Liver (tissue), 9 donors: ENCODE results near the gene SUCO. TPM values are rescaled to one million over a fixed set of nuclear protein-coding genes. Genes with fewer than 3 reads are reported as not detected.

ENCODE experiments used
- DNase-seq: peaks from one replicate; pipeline ENCODE4 v3.0.0-alpha.2; 2017; ENCODE audit warnings: low spot score
- H3K27ac ChIP-seq, 2 donors: one replicate each; pipeline ENCODE4 v1.7.0; 2013; ENCODE audit warnings: inconsistent platforms in 2 of 2, low read length in 2 of 2, control low read depth in 1 of 2, low read depth in 1 of 2, mild to moderate bottlenecking in 1 of 2
- H3K27me3 ChIP-seq, 4 donors: one replicate each; pipeline versions ENCODE4 v1.6.1 to v1.7.0; 2013; ENCODE audit warnings: low read length in 3 of 4, inconsistent platforms in 1 of 4, mild to moderate bottlenecking in 1 of 4, moderate library complexity in 1 of 4; ENCODE audit not compliant: control insufficient read depth in 4 of 4, insufficient read depth in 4 of 4
- H3K36me3 ChIP-seq, 4 donors: one replicate each; pipeline versions ENCODE4 v1.6.1 to v1.7.0; 2013; ENCODE audit warnings: low read length in 3 of 4, mild to moderate bottlenecking in 3 of 4, low read depth in 1 of 4, moderate library complexity in 1 of 4; ENCODE audit not compliant: control insufficient read depth in 4 of 4, insufficient read depth in 3 of 4
- H3K4me1 ChIP-seq, 4 donors: one replicate each; pipeline versions ENCODE4 v1.6.1 to v1.7.0; 2013; ENCODE audit warnings: low read length in 3 of 4, mild to moderate bottlenecking in 3 of 4, moderate library complexity in 1 of 4; ENCODE audit not compliant: control insufficient read depth in 4 of 4, insufficient read depth in 4 of 4
- H3K4me3 ChIP-seq, 3 donors: one replicate each; pipeline versions ENCODE4 v1.6.1 to v1.7.0; 2013; ENCODE audit warnings: low read length in 3 of 3, control low read depth in 1 of 3, low read depth in 1 of 3, mild to moderate bottlenecking in 1 of 3
- H3K9ac ChIP-seq, 2 donors: one replicate each; pipeline ENCODE4 v1.7.0; 2013; ENCODE audit warnings: low read length in 2 of 2, mild to moderate bottlenecking in 2 of 2, moderate library complexity in 2 of 2, control low read depth in 1 of 2, low read depth in 1 of 2
- H3K9me3 ChIP-seq, 4 donors: one replicate each; pipeline versions ENCODE4 v1.6.1 to v1.7.0; 2013; ENCODE audit warnings: low read length in 3 of 4; ENCODE audit not compliant: control insufficient read depth in 4 of 4
- EGR1 ChIP-seq, 2 donors: IDR thresholded peaks; 2 replicates each; pipeline ENCODE4 v1.6.1; 2016 to 2018; ENCODE audit warnings: antibody characterized with exemption in 2 of 2, low read depth in 2 of 2
- FOXA1 ChIP-seq: IDR thresholded peaks from 2 replicates; pipeline ENCODE4 v1.6.1; 2016; ENCODE audit warnings: antibody characterized with exemption
- FOXA2 ChIP-seq: IDR thresholded peaks from 2 replicates; pipeline ENCODE4 v1.6.1; 2016; ENCODE audit warnings: antibody characterized with exemption
- GABPA ChIP-seq, 2 donors: IDR thresholded peaks in 1 of 2; conservative IDR thresholded peaks in 1 of 2; 2 replicates each; pipeline ENCODE4 v1.6.1; 2016; ENCODE audit warnings: antibody characterized with exemption in 2 of 2, mild to moderate bottlenecking in 1 of 2, moderate library complexity in 1 of 2
- HNF4A ChIP-seq, 2 donors: conservative IDR thresholded peaks; 2 replicates each; pipeline ENCODE4 v1.6.1; 2016; ENCODE audit warnings: antibody characterized with exemption in 2 of 2, mild to moderate bottlenecking in 2 of 2
- HNF4G ChIP-seq: IDR thresholded peaks from 2 replicates; pipeline ENCODE4 v1.6.1; 2016; ENCODE audit warnings: antibody characterized with exemption
- NR2F2 ChIP-seq: IDR thresholded peaks from 2 replicates; pipeline ENCODE4 v1.6.1; 2016; ENCODE audit warnings: antibody characterized with exemption
- RAD21 ChIP-seq, 2 donors: IDR thresholded peaks; 2 replicates each; pipeline ENCODE4 v1.6.1; 2016; ENCODE audit warnings: antibody characterized with exemption in 2 of 2, mild to moderate bottlenecking in 2 of 2
- RXRA ChIP-seq, 2 donors: IDR thresholded peaks; 2 replicates each; pipeline ENCODE4 v1.6.1; 2017 to 2018; ENCODE audit warnings: antibody characterized with exemption in 2 of 2, mild to moderate bottlenecking in 1 of 2
- SP1 ChIP-seq: IDR thresholded peaks from 2 replicates; pipeline ENCODE4 v1.6.1; 2018; ENCODE audit warnings: antibody characterized with exemption, mild to moderate bottlenecking
- TAF1 ChIP-seq: conservative IDR thresholded peaks from 2 replicates; pipeline ENCODE4 v1.6.1; 2016; ENCODE audit warnings: antibody characterized with exemption, mild to moderate bottlenecking
- YY1 ChIP-seq: IDR thresholded peaks from 2 replicates; pipeline ENCODE4 v1.6.1; 2016; ENCODE audit warnings: antibody characterized with exemption, mild to moderate bottlenecking
- WGBS: extraction: QIAGEN DNeasy Blood & Tissue Kit; methylation state at CpG from one replicate; pipeline ENCODE4 v1.1.7; 2013; 5-methylcytosine and 5-hydroxymethylcytosine counted together
- polyA plus RNA-seq, 2 donors: library from polyadenylated mRNA; stranded (reverse) in 1 of 2; unstranded in 1 of 2; fragments of 200-250 nt in 1 of 2; fragments of >200 nt in 1 of 2; fragmentation: Nextera tagmentation in 1 of 2; extraction: Ambion mirVana in 1 of 2; gene quantifications; one replicate each; pipeline versions ENCODE4 v1.2.1 to v1.2.3, GENCODE V29; 2013 to 2015
- total RNA-seq, 2 donors: library from RNA; depleted of rRNA; stranded (reverse); fragments of >200 nt; gene quantifications; one replicate each; pipeline ENCODE4 v1.2.3, GENCODE V29; 2014
- TF ChIP-seq, protein P1 (sequence below): IDR thresholded peaks from 2 replicates; pipeline ENCODE4 v1.6.1; 2016; ENCODE audit warnings: antibody characterized with exemption, mild to moderate bottlenecking
- TF ChIP-seq, protein P2 (sequence below): IDR thresholded peaks from 2 replicates; pipeline ENCODE4 v1.6.1; 2016; ENCODE audit warnings: antibody characterized with exemption
- TF ChIP-seq, protein P3 (sequence below): IDR thresholded peaks from 2 replicates; pipeline ENCODE4 v1.6.1; 2016; ENCODE audit warnings: antibody characterized with exemption
- TF ChIP-seq, protein P4 (sequence below): fragments of 150-350 bp; IDR thresholded peaks from 2 replicates; pipeline ENCODE4 v1.5.1; 2017; ENCODE audit warnings: improper control_type of control experiment, low read depth, low read length; ENCODE audit not compliant: missing input control
- donor health status: healthy.
- donor health status: healthy.
- donor health status: healthy.
- donor health status: healthy.
- donor health status: healthy.

SUCO gene
- total and polyA plus RNA-seq, 4 donors, result 2.8 to 38.1 (median 8.5) TPM

DNA sequence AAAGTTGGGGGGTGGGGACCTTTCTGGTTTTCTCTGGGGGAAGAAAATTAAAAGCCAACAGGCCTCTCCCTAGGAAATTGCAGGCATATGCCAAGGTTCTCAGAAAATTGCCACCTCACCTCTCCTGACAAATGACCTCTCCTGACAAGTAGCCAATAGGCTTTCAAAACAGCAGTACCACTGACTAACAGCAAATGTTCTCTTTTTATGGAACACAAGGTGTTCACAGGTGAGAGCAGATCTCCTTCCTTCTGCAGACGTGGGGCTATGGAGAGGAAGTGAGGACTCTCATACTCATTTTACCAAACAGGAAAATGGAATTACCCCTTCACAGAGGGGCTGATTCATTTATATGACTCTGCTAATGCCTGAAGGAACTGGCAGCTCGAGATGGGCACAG, 32.7 kb upstream of the SUCO start:
- H3K27me3 ChIP-seq, result no peaks in the 10 kb centered on the region
- H3K9ac ChIP-seq, result no peak overlapping the region
- WGBS, result 73% methylated on average over 2 of the region's 2 CpGs
- no peaks in the 10 kb centered on the region for H3K36me3 ChIP-seq
- no peaks in the 10 kb centered on the region for H3K9me3 ChIP-seq
- H3K4me1 ChIP-seq, result no peaks in the 10 kb centered on the region
- H3K4me3 ChIP-seq, result no peak overlapping the region
- no peak overlapping the region for H3K27ac ChIP-seq
- TF ChIP-seq HNF4G, result no peak
- no peak for DNase-seq

DNA sequence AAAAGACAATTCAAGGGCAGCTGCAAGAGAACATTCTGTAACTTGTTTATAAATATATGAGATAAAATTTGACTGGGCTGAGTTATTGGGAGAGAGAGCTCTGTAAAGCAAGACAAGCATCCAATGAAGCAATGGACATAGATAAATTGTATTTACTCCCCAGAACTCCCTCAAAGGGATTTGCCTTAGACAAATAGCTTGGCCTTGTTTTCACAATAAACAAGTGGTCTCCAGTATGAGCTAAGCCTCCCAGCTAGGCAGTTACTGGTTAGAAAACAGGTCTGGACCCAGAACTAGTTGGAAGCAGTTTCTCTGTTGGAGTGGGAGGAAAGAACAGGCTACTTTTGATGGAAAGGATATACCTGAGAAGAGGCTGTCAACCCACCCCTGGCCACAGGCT, 25.2 kb upstream of the SUCO start:
- Histone ChIP-seq H3K4me1 (no peaks in the 10 kb centered on the region), H3K27me3 (no peaks in the 10 kb centered on the region), H3K4me3 (no peak overlapping the region), H3K36me3 (no peaks in the 10 kb centered on the region), H3K9ac (no peak overlapping the region), H3K27ac (no peak overlapping the region), H3K9me3 (no peaks in the 10 kb centered on the region)
- no peak for DNase-seq
- TF ChIP-seq YY1, result no peak
- TF ChIP-seq HNF4A (conservative IDR thresholded peaks at IDR 0.05), result no peak

DNA sequence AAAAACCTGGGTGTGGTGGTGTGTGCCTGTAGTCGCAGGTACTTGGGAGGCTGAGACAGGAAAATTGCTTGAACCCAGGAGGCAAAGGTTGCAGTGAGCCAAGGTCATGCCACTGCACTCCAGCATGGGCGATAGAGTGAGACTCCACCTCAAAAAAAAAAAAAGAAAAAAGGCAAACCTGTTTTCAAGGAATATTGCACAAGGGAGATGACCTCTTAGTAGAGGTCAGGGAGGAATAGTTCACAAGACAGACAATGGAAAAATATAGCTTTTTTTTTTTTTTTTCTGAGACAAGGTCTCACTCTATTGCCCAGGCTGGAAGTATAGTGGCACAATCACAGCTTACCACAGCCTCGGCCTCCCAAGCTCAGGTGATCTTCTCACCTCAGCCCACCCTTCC, 22.5 kb upstream of the SUCO start:
- H3K27me3 ChIP-seq, result no peaks in the 10 kb centered on the region
- H3K4me1 ChIP-seq, result no peaks in the 10 kb centered on the region
- 92% methylated on average over 3 of the region's 3 CpGs for WGBS
- no peak overlapping the region for H3K27ac ChIP-seq
- peaks cover 0 to 6% (median 2%) of the 10 kb centered on the region in 4 donors for H3K9me3 ChIP-seq
- no peak for DNase-seq
- no peak overlapping the region for H3K4me3 ChIP-seq
- TF ChIP-seq TAF1, result no peak
- TF ChIP-seq, protein P1, sequence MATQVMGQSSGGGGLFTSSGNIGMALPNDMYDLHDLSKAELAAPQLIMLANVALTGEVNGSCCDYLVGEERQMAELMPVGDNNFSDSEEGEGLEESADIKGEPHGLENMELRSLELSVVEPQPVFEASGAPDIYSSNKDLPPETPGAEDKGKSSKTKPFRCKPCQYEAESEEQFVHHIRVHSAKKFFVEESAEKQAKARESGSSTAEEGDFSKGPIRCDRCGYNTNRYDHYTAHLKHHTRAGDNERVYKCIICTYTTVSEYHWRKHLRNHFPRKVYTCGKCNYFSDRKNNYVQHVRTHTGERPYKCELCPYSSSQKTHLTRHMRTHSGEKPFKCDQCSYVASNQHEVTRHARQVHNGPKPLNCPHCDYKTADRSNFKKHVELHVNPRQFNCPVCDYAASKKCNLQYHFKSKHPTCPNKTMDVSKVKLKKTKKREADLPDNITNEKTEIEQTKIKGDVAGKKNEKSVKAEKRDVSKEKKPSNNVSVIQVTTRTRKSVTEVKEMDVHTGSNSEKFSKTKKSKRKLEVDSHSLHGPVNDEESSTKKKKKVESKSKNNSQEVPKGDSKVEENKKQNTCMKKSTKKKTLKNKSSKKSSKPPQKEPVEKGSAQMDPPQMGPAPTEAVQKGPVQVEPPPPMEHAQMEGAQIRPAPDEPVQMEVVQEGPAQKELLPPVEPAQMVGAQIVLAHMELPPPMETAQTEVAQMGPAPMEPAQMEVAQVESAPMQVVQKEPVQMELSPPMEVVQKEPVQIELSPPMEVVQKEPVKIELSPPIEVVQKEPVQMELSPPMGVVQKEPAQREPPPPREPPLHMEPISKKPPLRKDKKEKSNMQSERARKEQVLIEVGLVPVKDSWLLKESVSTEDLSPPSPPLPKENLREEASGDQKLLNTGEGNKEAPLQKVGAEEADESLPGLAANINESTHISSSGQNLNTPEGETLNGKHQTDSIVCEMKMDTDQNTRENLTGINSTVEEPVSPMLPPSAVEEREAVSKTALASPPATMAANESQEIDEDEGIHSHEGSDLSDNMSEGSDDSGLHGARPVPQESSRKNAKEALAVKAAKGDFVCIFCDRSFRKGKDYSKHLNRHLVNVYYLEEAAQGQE, result no peak
- H3K9ac ChIP-seq, result no peak overlapping the region
- H3K36me3 ChIP-seq, result no peaks in the 10 kb centered on the region

DNA sequence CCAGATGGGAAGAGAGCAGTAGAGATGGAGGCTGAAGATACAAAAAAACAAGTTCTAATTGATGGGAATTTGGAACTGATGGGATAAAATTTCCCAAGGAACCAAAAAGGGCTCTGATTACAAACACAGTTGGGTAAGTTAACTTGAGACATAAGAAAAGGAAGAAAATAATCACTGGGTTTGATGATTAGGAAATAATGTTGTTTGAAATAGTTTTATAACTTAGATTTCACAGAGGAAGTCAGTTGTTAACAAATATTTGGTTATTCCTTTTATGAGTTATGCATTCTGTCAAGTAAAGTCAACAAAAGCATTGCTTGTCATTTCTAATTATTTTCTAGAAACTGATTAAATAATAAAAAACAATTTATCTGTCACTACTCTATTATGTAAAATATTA, 20.4 kb upstream of the SUCO start:
- Histone ChIP-seq H3K27ac (no peak overlapping the region), H3K36me3 (no peaks in the 10 kb centered on the region), H3K9me3 (peaks cover 0 to 6% (median 2%) of the 10 kb centered on the region in 4 donors), H3K4me1 (no peaks in the 10 kb centered on the region), H3K4me3 (no peak overlapping the region), H3K9ac (no peak overlapping the region), H3K27me3 (no peaks in the 10 kb centered on the region)
- no peak for DNase-seq
- TF ChIP-seq FOXA1, result no peak
- no peak for TF ChIP-seq NR2F2
- no peak for TF ChIP-seq YY1
- TF ChIP-seq RAD21 (IDR thresholded peaks at IDR 0.05), result no peak
- no peak for TF ChIP-seq GABPA (IDR thresholded peaks at IDR 0.05 in 1 of 2, conservative IDR thresholded peaks at IDR 0.05 in 1 of 2)
- TF ChIP-seq, protein P2, sequence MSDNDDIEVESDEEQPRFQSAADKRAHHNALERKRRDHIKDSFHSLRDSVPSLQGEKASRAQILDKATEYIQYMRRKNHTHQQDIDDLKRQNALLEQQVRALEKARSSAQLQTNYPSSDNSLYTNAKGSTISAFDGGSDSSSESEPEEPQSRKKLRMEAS, result no peak
- TF ChIP-seq RXRA (IDR thresholded peaks at IDR 0.05), result no peak
- no peak for TF ChIP-seq HNF4G
- TF ChIP-seq, protein P3, sequence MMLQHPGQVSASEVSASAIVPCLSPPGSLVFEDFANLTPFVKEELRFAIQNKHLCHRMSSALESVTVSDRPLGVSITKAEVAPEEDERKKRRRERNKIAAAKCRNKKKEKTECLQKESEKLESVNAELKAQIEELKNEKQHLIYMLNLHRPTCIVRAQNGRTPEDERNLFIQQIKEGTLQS, result no peak
- TF ChIP-seq EGR1 (IDR thresholded peaks at IDR 0.05; ENCODE audit: low read depth in 2 of 2), result no peak
- TF ChIP-seq, protein P4, sequence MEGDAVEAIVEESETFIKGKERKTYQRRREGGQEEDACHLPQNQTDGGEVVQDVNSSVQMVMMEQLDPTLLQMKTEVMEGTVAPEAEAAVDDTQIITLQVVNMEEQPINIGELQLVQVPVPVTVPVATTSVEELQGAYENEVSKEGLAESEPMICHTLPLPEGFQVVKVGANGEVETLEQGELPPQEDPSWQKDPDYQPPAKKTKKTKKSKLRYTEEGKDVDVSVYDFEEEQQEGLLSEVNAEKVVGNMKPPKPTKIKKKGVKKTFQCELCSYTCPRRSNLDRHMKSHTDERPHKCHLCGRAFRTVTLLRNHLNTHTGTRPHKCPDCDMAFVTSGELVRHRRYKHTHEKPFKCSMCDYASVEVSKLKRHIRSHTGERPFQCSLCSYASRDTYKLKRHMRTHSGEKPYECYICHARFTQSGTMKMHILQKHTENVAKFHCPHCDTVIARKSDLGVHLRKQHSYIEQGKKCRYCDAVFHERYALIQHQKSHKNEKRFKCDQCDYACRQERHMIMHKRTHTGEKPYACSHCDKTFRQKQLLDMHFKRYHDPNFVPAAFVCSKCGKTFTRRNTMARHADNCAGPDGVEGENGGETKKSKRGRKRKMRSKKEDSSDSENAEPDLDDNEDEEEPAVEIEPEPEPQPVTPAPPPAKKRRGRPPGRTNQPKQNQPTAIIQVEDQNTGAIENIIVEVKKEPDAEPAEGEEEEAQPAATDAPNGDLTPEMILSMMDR, result no peak
- no peak for TF ChIP-seq TAF1
- TF ChIP-seq FOXA2, result no peak
- TF ChIP-seq SP1, result no peak
- TF ChIP-seq, protein P1, result no peak
